HEK293 (cell line): ENCODE measurements around the gene C1QTNF9B.
A peak's percentile ranks its signal among the peaks of the same experiment; 100 is the strongest.

Experiments
- CTCF ChIA-PET: fragments of 350-600 bp; formaldehyde crosslinking; extraction: SDS; loops from one replicate; lab custom pipeline; 2021; ENCODE audit warnings: antibody characterized with exemption; lab: Yijun Ruan, JAX
- POLR2A ChIA-PET: fragments of 300-600 bp; formaldehyde crosslinking; extraction: SDS; loops from one replicate; lab custom pipeline; 2020; ENCODE audit warnings: antibody characterized with exemption, inconsistent platforms; lab: Yijun Ruan, JAX
- H3K27ac ChIP-seq: fragments of 200-500 bp; sonication (Bioruptor generic); 2 replicates; pipeline ENCODE4 v1.5.1; 2014; ENCODE audit warnings: low read depth, low read length, control low read depth, inconsistent platforms; ENCODE audit errors: extremely low read depth
- H3K36me3 ChIP-seq, 2 experiments: fragments of 200-500 bp in 1 of 2; sonication (Bioruptor generic) in 1 of 2; 1 replicate in 1 of 2; 2 replicates in 1 of 2; pipeline ENCODE4 v1.5.1; 2014 to 2017; ENCODE audit warnings: inconsistent platforms in 2 of 2, low read length in 2 of 2; ENCODE audit not compliant: control insufficient read depth in 2 of 2, insufficient read depth in 1 of 2
- H3K4me1 ChIP-seq: fragments of 200-500 bp; sonication (Bioruptor generic); 2 replicates; pipeline ENCODE4 v1.5.1; 2014; ENCODE audit warnings: mild to moderate bottlenecking, low read length, inconsistent platforms; ENCODE audit not compliant: control insufficient read depth, insufficient read depth
- H3K4me3 ChIP-seq: 2 replicates; pipeline ENCODE4 v1.5.1; 2011; ENCODE audit warnings: low read depth, mild to moderate bottlenecking, control low read depth, low read length, moderate library complexity
- H3K9me3 ChIP-seq: fragments of 200-500 bp; sonication (Bioruptor generic); 2 replicates; pipeline ENCODE4 v1.5.1; 2014; ENCODE audit warnings: low read depth, low read length, inconsistent platforms; ENCODE audit not compliant: control insufficient read depth, insufficient read depth
- GLIS1 ChIP-seq: fragments of 450-650 bp; formaldehyde crosslinking; IDR thresholded peaks from 2 replicates; pipeline ENCODE4 v1.5.1; 2016; ENCODE audit warnings: missing biosample characterization, missing genetic modification characterization
- HIC1 ChIP-seq: fragments of 450-650 bp; formaldehyde crosslinking; IDR thresholded peaks from 2 replicates; pipeline ENCODE4 v1.5.1; 2016; ENCODE audit warnings: missing biosample characterization, missing genetic modification characterization
- HOXD13 ChIP-seq: sonication (generic); formaldehyde crosslinking; IDR thresholded peaks from 2 replicates; pipeline ENCODE4 v1.8.0; 2022; ENCODE audit warnings: missing genetic modification reagents, borderline replicate concordance
- MZF1 ChIP-seq: fragments of 450-650 bp; formaldehyde crosslinking; IDR thresholded peaks from 2 replicates; pipeline ENCODE4 v1.5.1; 2017; ENCODE audit warnings: missing biosample characterization, missing genetic modification characterization, borderline replicate concordance
- PBX3 ChIP-seq: sonication (generic); formaldehyde crosslinking; IDR thresholded peaks from 2 replicates; pipeline ENCODE4 v1.8.1; 2022; ENCODE audit warnings: mild to moderate bottlenecking, moderate library complexity, missing genetic modification reagents
- REST ChIP-seq: fragments of 450-650 bp; formaldehyde crosslinking; IDR thresholded peaks from 2 replicates; pipeline ENCODE4 v1.5.1; 2016; ENCODE audit warnings: missing biosample characterization, missing genetic modification characterization
- SCRT1 ChIP-seq: fragments of 450-650 bp; formaldehyde crosslinking; IDR thresholded peaks from 2 replicates; pipeline ENCODE4 v1.5.1; 2016; ENCODE audit warnings: missing biosample characterization, missing genetic modification characterization, borderline replicate concordance
- ZNF114 ChIP-seq: fragments of 450-650 bp; formaldehyde crosslinking; IDR thresholded peaks from 2 replicates; pipeline ENCODE4 v1.5.0; 2017; ENCODE audit warnings: missing biosample characterization, missing genetic modification characterization
- ZNF175 ChIP-seq: fragments of 450-650 bp; formaldehyde crosslinking; IDR thresholded peaks from 2 replicates; pipeline ENCODE4 v1.5.1; 2016; ENCODE audit warnings: missing biosample characterization, missing genetic modification characterization
- ZNF292 ChIP-seq: fragments of 450-650 bp; formaldehyde crosslinking; IDR thresholded peaks from 2 replicates; pipeline ENCODE4 v1.5.1; 2016; ENCODE audit warnings: low read depth, missing biosample characterization, missing genetic modification characterization, borderline replicate concordance
- ZNF335 ChIP-seq: fragments of 450-650 bp; formaldehyde crosslinking; conservative IDR thresholded peaks from 2 replicates; pipeline ENCODE4 v1.5.1; 2016; ENCODE audit warnings: missing biosample characterization, missing genetic modification characterization
- ZNF501 ChIP-seq: fragments of 450-650 bp; formaldehyde crosslinking; IDR thresholded peaks from 2 replicates; pipeline ENCODE4 v1.5.1; 2016; ENCODE audit warnings: missing biosample characterization, missing genetic modification characterization
- ZNF518A ChIP-seq: fragments of 450-650 bp; formaldehyde crosslinking; conservative IDR thresholded peaks from 2 replicates; pipeline ENCODE4 v1.5.1; 2016; ENCODE audit warnings: low read depth, missing biosample characterization, missing genetic modification characterization
- ZNF654 ChIP-seq: fragments of 450-650 bp; formaldehyde crosslinking; IDR thresholded peaks from 2 replicates; pipeline ENCODE4 v1.5.1; 2016; ENCODE audit warnings: low read depth, missing biosample characterization, missing genetic modification characterization
- ZNF692 ChIP-seq: fragments of 450-650 bp; formaldehyde crosslinking; IDR thresholded peaks from 2 replicates; pipeline ENCODE4 v1.5.1; 2016; ENCODE audit warnings: missing biosample characterization, missing genetic modification characterization
- ZNF843 ChIP-seq: fragments of 450-650 bp; formaldehyde crosslinking; IDR thresholded peaks from 2 replicates; pipeline ENCODE4 v1.5.1; 2016; ENCODE audit warnings: missing biosample characterization, missing genetic modification characterization

Gene C1QTNF9B

GRCh38 chr13:23921451-23921888, 24.2 kb upstream of the C1QTNF9B start:
- POLR2A ChIA-PET = no interaction called here
- H3K4me3 ChIP-seq = no peak overlapping the region
- CTCF ChIA-PET = interaction anchor here (0.6 to 1.7 kb wide), 15 partner anchors 9 to 632 kb away, joined by 3 to 20 read pairs (median 3); no protein-coding TSS in a partner anchor

More at GRCh38 chr13:23921451-23921888, 24.2 kb upstream of the C1QTNF9B start:
- Histone ChIP-seq H3K36me3 (no peaks in the 10 kb centered on the region), H3K27ac (no peak overlapping the region), H3K4me1 (no peaks in the 10 kb centered on the region), H3K9me3 (no peaks in the 10 kb centered on the region)
- TF ChIP-seq REST (tag by site-specific recombination) = no peak
- TF ChIP-seq PBX3 (CRISPR knock-in tag) = no peak
- no peak for TF ChIP-seq ZNF692 (tag by site-specific recombination)
- TF ChIP-seq HIC1 (tag by site-specific recombination) = no peak
- TF ChIP-seq ZNF175 = no peak
- no peak for TF ChIP-seq ZNF501 (tag by site-specific recombination)
- TF ChIP-seq SCRT1 (tag by site-specific recombination) = no peak
- no peak for TF ChIP-seq ZNF114 (tag by site-specific recombination)
- peak; percentile 73 for TF ChIP-seq ZNF654 (tag by site-specific recombination)
- TF ChIP-seq ZNF843 (tag by site-specific recombination) = no peak
- no peak for TF ChIP-seq GLIS1
- no peak for TF ChIP-seq HOXD13 (CRISPR knock-in tag)
- TF ChIP-seq ZNF292 (tag by site-specific recombination) = no peak
- no peak for TF ChIP-seq ZNF518A
- peak; percentile 64; the same call in 1 of the 2 replicates for TF ChIP-seq MZF1 (tag by site-specific recombination)
- TF ChIP-seq ZNF335 (tag by site-specific recombination) = no peak
